Measurements from ENCODE around the gene UBAC2. TPM values are rescaled to one million over a fixed set of nuclear protein-coding genes. Genes with fewer than 3 reads are reported as not detected.

Gene UBAC2
- total RNA-seq, 1 donor, result 51.3 TPM

DNA sequence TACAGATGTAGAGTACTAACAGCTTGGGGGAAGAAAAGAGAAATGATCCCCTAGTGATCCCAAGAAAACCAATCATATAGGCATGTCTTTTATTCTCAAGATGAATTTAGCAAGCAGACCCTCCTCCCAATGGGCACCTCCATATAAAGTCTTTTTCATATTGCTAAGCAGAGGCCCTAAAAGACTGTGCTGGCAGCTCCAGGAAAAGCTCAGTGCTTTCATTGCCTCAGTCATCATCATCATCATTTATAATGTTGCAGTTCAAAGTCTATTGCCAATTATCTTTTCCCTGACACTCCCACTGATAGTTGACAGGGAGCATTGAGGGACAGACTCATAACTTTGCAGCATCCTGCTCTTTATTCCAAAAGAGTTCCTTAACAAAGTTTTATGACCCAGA is 93.5 kb downstream of the UBAC2 start:
- H3K4me1 ChIP-seq (ENCODE audit: insufficient read depth, low read length), result peaks cover 69% of the 10 kb centered on the region
- no peaks in the 10 kb centered on the region for H3K27me3 ChIP-seq (ENCODE audit: insufficient read depth, low read length)
- H3K4me3 ChIP-seq (ENCODE audit: low read length), result no peak overlapping the region
- H3K9me3 ChIP-seq (ENCODE audit: low read depth, low read length), result no peaks in the 10 kb centered on the region

DNA sequence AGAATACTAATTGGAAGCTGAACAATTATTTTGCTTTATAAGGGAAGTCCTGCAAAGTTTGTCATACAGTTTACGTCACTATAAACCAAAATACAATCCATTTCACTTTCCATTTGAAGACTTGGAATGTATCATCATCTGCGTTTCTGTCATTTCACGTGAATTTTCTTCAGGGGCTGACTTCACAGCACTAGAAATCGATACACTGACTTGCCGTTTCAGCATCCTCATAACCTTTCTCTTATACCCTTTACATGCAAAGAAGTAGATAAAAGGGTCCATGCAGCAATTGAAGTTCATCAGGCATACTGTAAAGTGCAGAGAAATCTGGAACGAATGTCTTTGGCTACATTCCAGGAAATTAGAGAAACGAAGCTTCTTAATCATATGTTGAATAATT is 94.3 kb downstream of the UBAC2 start:
- Histone ChIP-seq H3K4me3 (ENCODE audit: low read length) (no peak overlapping the region), H3K4me1 (ENCODE audit: insufficient read depth, low read length) (peaks cover 69% of the 10 kb centered on the region), H3K27me3 (ENCODE audit: insufficient read depth, low read length) (no peaks in the 10 kb centered on the region), H3K9me3 (ENCODE audit: low read depth, low read length) (no peaks in the 10 kb centered on the region)

DNA sequence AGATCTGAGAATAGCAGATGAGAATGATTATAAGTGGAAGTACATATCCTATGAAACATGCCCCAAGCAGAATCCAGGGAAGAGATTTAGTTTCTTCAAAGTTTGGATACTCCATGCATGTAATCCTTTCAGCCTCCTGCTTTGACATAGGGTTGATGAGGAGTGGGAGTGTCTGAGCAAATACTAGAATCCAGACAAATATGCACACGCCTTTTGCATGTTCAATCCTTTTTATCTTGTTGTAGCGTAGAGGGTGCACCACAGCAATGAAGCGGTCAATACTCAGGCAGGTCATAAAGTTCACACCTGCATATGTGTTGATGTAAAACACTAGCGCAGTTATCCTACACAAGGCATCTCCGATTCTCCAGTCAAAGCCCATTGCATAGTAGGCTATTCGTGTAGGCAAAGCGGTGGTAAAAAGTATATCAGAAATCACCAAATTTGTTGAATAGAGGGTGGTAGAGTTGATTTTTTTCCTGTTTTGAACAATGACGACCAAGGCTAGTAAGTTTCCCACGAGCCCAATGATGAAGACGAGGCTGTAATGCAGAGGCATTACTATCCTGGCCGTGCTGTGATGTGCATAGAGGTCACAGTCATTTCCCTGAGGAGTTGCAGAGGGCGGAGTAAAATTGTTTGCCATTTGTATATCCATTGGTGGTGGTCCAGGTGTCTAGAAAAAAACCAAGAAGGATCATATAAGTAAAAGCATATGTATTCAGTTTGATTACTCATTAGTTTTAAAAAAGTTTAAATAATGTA is 95.0 kb downstream of the UBAC2 start:
- Histone ChIP-seq H3K4me3 (ENCODE audit: low read length) (no peak overlapping the region), H3K9me3 (ENCODE audit: low read depth, low read length) (no peaks in the 10 kb centered on the region), H3K4me1 (ENCODE audit: insufficient read depth, low read length) (peaks cover 64% of the 10 kb centered on the region), H3K27me3 (ENCODE audit: insufficient read depth, low read length) (no peaks in the 10 kb centered on the region)

DNA sequence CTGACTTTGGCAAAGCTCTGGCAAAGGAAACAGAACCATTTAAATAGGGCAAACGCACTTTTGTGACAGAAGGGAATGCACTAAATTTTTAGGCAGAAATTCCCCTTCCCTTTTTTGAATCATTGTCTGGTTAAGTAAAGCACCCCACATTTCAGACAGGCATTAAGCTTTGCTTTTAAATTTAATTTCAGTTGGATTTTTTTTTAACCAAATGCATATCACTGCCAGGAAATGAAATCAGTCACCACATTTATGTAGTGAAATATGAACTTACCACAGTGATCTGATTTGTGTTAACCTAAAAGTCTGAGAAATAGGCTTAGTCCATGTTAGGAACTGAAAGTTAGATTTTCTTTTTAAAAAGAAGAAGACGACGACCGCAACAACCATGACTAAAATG is 95.7 kb downstream of the UBAC2 start:
- no peak overlapping the region for H3K4me3 ChIP-seq (ENCODE audit: low read length)
- peaks cover 64% of the 10 kb centered on the region for H3K4me1 ChIP-seq (ENCODE audit: insufficient read depth, low read length)

GRCh38 chr13:99297331-99297730 is 96.7 kb downstream of the UBAC2 start:
- H3K27me3 ChIP-seq (ENCODE audit: insufficient read depth, low read length), result no peaks in the 10 kb centered on the region
- no peak overlapping the region for H3K4me3 ChIP-seq (ENCODE audit: low read length)
- H3K9me3 ChIP-seq (ENCODE audit: low read depth, low read length), result no peaks in the 10 kb centered on the region
- peaks cover 73% of the 10 kb centered on the region for H3K4me1 ChIP-seq (ENCODE audit: insufficient read depth, low read length)

More for the DNA sequence above, 95.7 kb downstream of the UBAC2 start:
- Histone ChIP-seq H3K27me3 (ENCODE audit: insufficient read depth, low read length) (no peaks in the 10 kb centered on the region), H3K9me3 (ENCODE audit: low read depth, low read length) (no peaks in the 10 kb centered on the region)

- Histone ChIP-seq H3K4me1 (ENCODE audit: insufficient read depth, low read length) (peaks cover 77% of the 10 kb centered on the region), H3K4me3 (ENCODE audit: low read length) (no peak overlapping the region), H3K9me3 (ENCODE audit: low read depth, low read length) (no peaks in the 10 kb centered on the region), H3K27me3 (ENCODE audit: insufficient read depth, low read length) (no peaks in the 10 kb centered on the region)
Measured at GRCh38 chr13:99298056-99298455, 97.4 kb downstream of the UBAC2 start.

DNA sequence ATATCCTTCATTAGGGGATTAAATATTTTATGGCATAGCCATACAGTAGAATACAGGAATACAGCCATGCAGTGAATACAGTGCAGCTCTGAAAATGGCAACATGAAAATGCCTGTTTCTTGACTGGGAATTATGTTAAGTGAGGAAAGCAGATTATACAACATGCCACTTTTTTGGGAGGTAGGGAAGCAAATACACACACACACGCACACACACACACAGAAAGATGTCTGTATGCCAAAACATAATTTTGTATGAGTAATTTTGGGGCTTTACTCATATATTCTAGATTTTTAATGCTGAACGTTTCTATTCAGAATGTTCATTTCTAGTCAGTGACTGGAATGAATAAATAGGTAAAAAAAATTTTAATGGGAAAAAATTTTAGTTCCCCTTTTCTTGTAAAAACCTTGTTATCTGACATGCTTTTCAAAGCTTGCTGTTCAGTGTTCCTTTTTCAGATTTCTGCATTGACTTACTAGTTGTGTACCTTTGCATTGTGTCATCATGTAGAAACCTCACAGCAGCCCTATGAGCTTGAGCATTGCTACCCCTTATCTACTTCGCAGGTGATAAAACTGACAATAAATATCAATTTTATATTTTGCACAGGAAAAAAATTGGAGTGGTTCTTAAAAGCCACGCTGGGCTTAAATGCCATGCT is 98.7 kb downstream of the UBAC2 start:
- peaks cover 79% of the 10 kb centered on the region for H3K4me1 ChIP-seq (ENCODE audit: insufficient read depth, low read length)
- no peak overlapping the region for H3K4me3 ChIP-seq (ENCODE audit: low read length)
- H3K27me3 ChIP-seq (ENCODE audit: insufficient read depth, low read length), result no peaks in the 10 kb centered on the region
- H3K9me3 ChIP-seq (ENCODE audit: low read depth, low read length), result no peaks in the 10 kb centered on the region

- Histone ChIP-seq H3K9me3 (ENCODE audit: low read depth, low read length) (no peaks in the 10 kb centered on the region), H3K4me1 (ENCODE audit: insufficient read depth, low read length) (peaks cover 81% of the 10 kb centered on the region), H3K27me3 (ENCODE audit: insufficient read depth, low read length) (no peaks in the 10 kb centered on the region), H3K4me3 (ENCODE audit: low read length) (no peak overlapping the region)
Measured at GRCh38 chr13:99299920-99300341, 99.3 kb downstream of the UBAC2 start.

DNA sequence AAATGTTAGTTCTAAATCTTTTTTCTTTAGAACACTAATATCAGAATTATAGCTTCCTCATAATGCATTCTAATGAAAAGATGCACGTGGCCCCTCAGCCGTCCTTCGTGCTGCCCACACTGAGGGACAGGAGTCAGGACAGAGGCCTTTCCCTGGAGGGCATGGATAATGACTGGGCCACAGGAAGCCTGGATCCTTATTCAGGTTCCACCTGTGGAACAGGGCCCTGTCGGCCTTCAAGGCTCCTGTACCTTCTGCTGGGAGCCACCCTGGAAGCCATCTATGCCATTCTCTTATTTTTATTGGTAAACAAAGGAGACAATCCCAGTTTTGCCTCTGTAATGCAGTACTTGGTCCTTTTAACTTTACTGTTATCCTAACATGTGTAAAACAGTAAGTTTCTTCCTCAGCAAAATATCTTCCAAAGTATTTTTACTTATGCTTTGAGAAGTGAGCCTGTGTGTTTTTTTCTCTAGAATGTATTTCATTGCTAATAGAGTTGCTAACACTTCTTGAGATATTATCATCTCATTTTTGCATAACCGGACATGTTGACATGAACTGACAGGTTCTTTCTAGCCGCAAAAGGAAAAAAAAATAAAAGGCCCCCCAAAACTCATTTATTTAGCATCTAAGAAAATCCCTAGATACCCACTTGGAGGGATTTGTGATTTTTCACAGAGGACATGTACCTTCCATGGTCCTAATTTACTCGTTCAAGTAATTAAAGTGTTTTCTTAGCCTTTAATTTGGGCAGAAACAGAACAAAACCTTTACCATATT is 100.6 kb downstream of the UBAC2 start:
- no peak overlapping the region for H3K4me3 ChIP-seq (ENCODE audit: low read length)
- H3K27me3 ChIP-seq (ENCODE audit: insufficient read depth, low read length), result no peaks in the 10 kb centered on the region
- H3K4me1 ChIP-seq (ENCODE audit: insufficient read depth, low read length), result peaks cover 75% of the 10 kb centered on the region
- no peaks in the 10 kb centered on the region for H3K9me3 ChIP-seq (ENCODE audit: low read depth, low read length)

DNA sequence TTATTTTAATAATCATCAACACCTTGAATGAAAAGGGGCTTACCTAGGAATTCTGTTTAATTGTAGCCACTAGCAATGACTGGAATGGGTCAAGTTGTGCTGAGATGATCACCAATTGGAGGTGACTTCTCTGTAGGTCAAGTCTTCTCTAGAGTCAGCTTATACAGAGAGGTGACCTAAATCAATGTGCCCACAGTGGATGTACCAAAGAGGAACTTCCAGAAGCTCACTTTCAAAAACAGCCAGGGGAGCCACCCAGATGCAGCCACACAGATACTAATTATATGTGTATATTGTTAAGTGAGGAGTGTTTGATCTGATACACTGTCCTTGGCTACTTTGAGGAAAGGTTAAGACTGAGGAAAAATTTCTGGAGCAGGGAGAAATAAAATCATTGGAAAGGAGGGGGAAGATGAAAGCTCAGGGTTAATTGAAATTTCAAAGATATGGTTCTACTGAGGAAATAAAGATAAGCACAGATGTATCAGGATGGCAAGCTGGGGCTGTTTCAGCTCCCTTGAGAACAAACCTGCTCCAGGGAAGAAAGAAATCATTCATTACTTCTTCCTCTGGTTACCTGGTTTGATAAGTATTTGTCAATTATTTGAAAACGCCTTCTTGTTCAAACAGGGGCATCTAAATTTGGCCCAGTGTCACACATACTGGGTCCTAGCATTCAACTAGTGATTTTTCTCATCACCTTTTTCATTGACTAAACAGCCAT is 101.4 kb downstream of the UBAC2 start:
- Histone ChIP-seq H3K4me1 (ENCODE audit: insufficient read depth, low read length) (peaks cover 76% of the 10 kb centered on the region), H3K27me3 (ENCODE audit: insufficient read depth, low read length) (no peaks in the 10 kb centered on the region), H3K4me3 (ENCODE audit: low read length) (no peak overlapping the region), H3K9me3 (ENCODE audit: low read depth, low read length) (no peaks in the 10 kb centered on the region)

DNA sequence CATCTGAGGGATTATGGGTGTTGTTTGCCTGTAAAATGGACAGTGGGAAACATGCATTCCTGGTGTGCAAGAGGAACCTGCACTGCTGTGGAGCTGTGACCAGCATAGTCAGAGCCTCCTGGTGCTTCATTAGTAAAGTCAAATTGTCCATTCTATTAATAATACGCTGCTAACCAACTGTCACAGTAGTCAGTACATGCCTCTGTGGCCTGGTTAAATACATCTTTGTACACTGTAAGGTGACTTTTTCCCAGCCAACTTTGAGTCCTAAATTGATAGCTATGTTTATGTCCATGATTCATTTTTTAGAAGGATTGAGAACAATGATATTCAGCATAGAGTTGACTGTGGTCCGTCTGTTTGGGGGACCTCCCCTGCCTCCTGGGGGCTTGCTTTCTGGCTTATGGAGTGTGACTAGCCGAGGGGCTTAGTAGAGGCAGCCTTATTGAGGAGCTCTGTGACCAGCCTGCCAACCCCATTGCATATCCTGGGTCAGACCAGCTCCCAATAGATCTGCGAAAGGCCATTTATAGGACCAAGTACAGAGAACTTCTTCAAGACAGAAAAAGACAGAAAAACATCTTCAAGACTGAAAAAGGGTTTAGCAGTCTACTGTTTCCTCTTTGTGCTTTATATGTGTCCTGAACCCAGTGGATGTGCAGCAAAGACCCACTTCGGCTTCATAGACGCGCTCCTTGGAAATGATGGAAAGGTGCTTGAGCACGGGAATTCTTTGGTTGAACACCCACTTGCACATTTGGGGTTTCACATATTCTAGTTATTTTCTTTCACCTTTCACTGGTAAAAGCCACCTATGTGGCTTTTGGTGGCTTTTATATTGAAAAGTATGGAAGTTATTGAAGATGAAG is 102.2 kb downstream of the UBAC2 start:
- Histone ChIP-seq H3K4me3 (ENCODE audit: low read length) (no peak overlapping the region), H3K27me3 (ENCODE audit: insufficient read depth, low read length) (no peaks in the 10 kb centered on the region), H3K9me3 (ENCODE audit: low read depth, low read length) (no peaks in the 10 kb centered on the region), H3K4me1 (ENCODE audit: insufficient read depth, low read length) (peaks cover 73% of the 10 kb centered on the region)

GRCh38 chr13:99303863-99304521 is 103.3 kb downstream of the UBAC2 start:
- H3K27me3 ChIP-seq (ENCODE audit: insufficient read depth, low read length), result no peaks in the 10 kb centered on the region
- no peaks in the 10 kb centered on the region for H3K9me3 ChIP-seq (ENCODE audit: low read depth, low read length)
- H3K4me1 ChIP-seq (ENCODE audit: insufficient read depth, low read length), result peaks cover 74% of the 10 kb centered on the region
- peak overlapping the region; percentile 40 for H3K4me3 ChIP-seq (ENCODE audit: low read length)

DNA sequence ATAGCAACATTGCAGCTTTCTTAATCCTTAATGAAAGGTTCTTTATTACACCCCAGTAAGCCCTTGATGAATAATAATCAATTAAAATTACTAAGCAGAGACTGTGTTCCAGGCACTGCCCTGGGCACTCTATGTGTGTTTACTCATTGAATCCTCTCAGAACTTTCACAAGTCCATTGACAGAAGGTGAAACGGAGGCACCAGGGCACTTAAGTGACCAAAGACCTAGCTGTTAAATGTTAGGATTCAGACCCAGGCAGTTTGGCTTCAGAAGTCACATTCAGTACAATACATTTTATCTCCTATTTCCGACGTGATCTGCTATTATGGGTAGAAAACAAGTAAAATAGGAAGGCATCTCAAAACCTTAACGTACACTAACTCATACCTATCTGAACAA is 103.9 kb downstream of the UBAC2 start:
- H3K4me1 ChIP-seq (ENCODE audit: insufficient read depth, low read length), result peaks cover 74% of the 10 kb centered on the region
- H3K4me3 ChIP-seq (ENCODE audit: low read length), result peak overlapping the region; percentile 40
- H3K9me3 ChIP-seq (ENCODE audit: low read depth, low read length), result no peaks in the 10 kb centered on the region
- H3K27me3 ChIP-seq (ENCODE audit: insufficient read depth, low read length), result no peaks in the 10 kb centered on the region

- Histone ChIP-seq H3K9me3 (ENCODE audit: low read depth, low read length) (no peaks in the 10 kb centered on the region), H3K4me3 (ENCODE audit: low read length) (peak overlapping the region; percentile 40), H3K27me3 (ENCODE audit: insufficient read depth, low read length) (no peaks in the 10 kb centered on the region), H3K4me1 (ENCODE audit: insufficient read depth, low read length) (peaks cover 74% of the 10 kb centered on the region)
Measured at GRCh38 chr13:99305158-99305557, 104.5 kb downstream of the UBAC2 start.

Measured in mononuclear cell (primary cell).